ENCODE data around the gene AMPH.

GRCh38 chr7:38373155-38373554, 258.0 kb downstream of the AMPH start:
- TF ChIP-seq POLR2AphosphoS5 (IDR thresholded peaks at IDR 0.05; ENCODE audit: borderline replicate concordance, low read depth, low read length) (no peak), EZH2 (IDR thresholded peaks at IDR 0.05) (no peak), FOXP2 (optimal IDR thresholded peaks at IDR 0.05; ENCODE audit: control extremely low read depth, extremely low read length, insufficient read depth) (no peak)

All from SK-N-MC (cell line).